Mesothelial cell of epicardium (in vitro differentiated cells): ENCODE measurements around the gene ZNF2. TPM values are rescaled to one million over a fixed set of nuclear protein-coding genes. Genes with fewer than 3 reads are reported as not detected.

Experiments used
- DNase-seq, 2 experiments: peaks; one replicate each; pipeline ENCODE4 v3.0.0; 2021; ENCODE audit warnings: low spot score in 2 of 2; ENCODE audit not compliant: unreplicated experiment in 2 of 2
- H3K27ac Mint-ChIP-seq: 2 replicates; pipeline ENCODE4 v1.8.0; 2021; ENCODE audit warnings: mixed read lengths
- H3K27me3 Mint-ChIP-seq: 2 replicates; pipeline ENCODE4 v1.8.0; 2021; ENCODE audit warnings: low read depth, mixed read lengths
- H3K36me3 Mint-ChIP-seq: 2 replicates; pipeline ENCODE4 v1.8.0; 2021; ENCODE audit warnings: mixed read lengths
- H3K4me1 Mint-ChIP-seq: 2 replicates; pipeline ENCODE4 v1.8.0; 2021; ENCODE audit warnings: mixed read lengths
- H3K4me3 Mint-ChIP-seq: 2 replicates; pipeline ENCODE4 v1.8.0; 2021; ENCODE audit warnings: mild to moderate bottlenecking, moderate library complexity, mixed read lengths
- H3K9me3 Mint-ChIP-seq: 2 replicates; pipeline ENCODE4 v1.8.0; 2021; ENCODE audit warnings: mixed read lengths
- CTCF ChIP-seq: fragments of 200-600 bp; sonication (generic); IDR thresholded peaks from one replicate; pipeline ENCODE4 v1.5.0; 2021; ENCODE audit warnings: antibody characterized with exemption; ENCODE audit not compliant: unreplicated experiment
- total RNA-seq: library from RNA; stranded (reverse); gene quantifications from 3 replicates; pipeline ENCODE4 v1.2.1, GENCODE V29; 2021

Gene ZNF2
- total RNA-seq: 5.9 to 6.2 TPM (median 6.2 TPM) in 3 replicates

GRCh38 chr2:95165371-95166064 lies at the start of gene ZNF2:
TSS of gene ZNF2 (plus strand) at chr2:95165809. CDS start at chr2:95176227, 10,418 bp downstream.
- peak within 1 kb of the TSS; percentile 95 for H3K27ac Mint-ChIP-seq
- peak; percentile 95 to 97 for DNase-seq
- no peaks in the 10 kb centered on the region for H3K27me3 Mint-ChIP-seq
- TF ChIP-seq CTCF: no peak
- peak within 1 kb of the TSS; percentile 94 for H3K4me3 Mint-ChIP-seq
- no peaks in the 10 kb centered on the region for H3K36me3 Mint-ChIP-seq
- peaks cover 27% of the 10 kb centered on the region for H3K4me1 Mint-ChIP-seq
- no peaks in the 10 kb centered on the region for H3K9me3 Mint-ChIP-seq

- Mint-ChIP-seq H3K4me3 (peak overlapping the region; percentile 97), H3K36me3 (peaks cover 4% of the 10 kb centered on the region), H3K9me3 (no peaks in the 10 kb centered on the region), H3K4me1 (peaks cover 29% of the 10 kb centered on the region), H3K27me3 (peaks cover 2% of the 10 kb centered on the region), H3K27ac (peak overlapping the region; percentile 92)
- DNase-seq: no peak
- TF ChIP-seq CTCF: no peak
Measured at GRCh38 chr2:95121093-95121406, 44.6 kb upstream of the ZNF2 start.

- H3K27me3 Mint-ChIP-seq: peaks cover 2% of the 10 kb centered on the region
Measured at GRCh38 chr2:95121407-95122196, 44.0 kb upstream of the ZNF2 start, which contains the start of gene MRPS5. TSS of gene MRPS5 (minus strand) at chr2:95121808. CDS start at chr2:95121791, 17 bp downstream.

GRCh38 chr2:95122197-95122551 lies 43.4 kb upstream of the ZNF2 start:
- no peaks in the 10 kb centered on the region for H3K9me3 Mint-ChIP-seq
- peak overlapping the region; percentile 97 for H3K4me3 Mint-ChIP-seq
- H3K27ac Mint-ChIP-seq: peak overlapping the region; percentile 93
- TF ChIP-seq CTCF: no peak
- peaks cover 29% of the 10 kb centered on the region for H3K4me1 Mint-ChIP-seq
- DNase-seq: no peak
- H3K36me3 Mint-ChIP-seq: peaks cover 3% of the 10 kb centered on the region
- H3K27me3 Mint-ChIP-seq: peaks cover 2% of the 10 kb centered on the region

More at GRCh38 chr2:95121407-95122196, 44.0 kb upstream of the ZNF2 start, which contains the start of gene MRPS5:
- TF ChIP-seq CTCF: no peak
- H3K9me3 Mint-ChIP-seq: no peaks in the 10 kb centered on the region
- peaks cover 4% of the 10 kb centered on the region for H3K36me3 Mint-ChIP-seq
- H3K4me1 Mint-ChIP-seq: peaks cover 29% of the 10 kb centered on the region
- DNase-seq: peak; percentile 76 to 90
- peak within 1 kb of the TSS; percentile 93 for H3K27ac Mint-ChIP-seq
- peak within 1 kb of the TSS; percentile 97 for H3K4me3 Mint-ChIP-seq

GRCh38 chr2:95138702-95139101 lies 26.9 kb upstream of the ZNF2 start:
- no peak for TF ChIP-seq CTCF
- H3K9me3 Mint-ChIP-seq: peaks cover 70% of the 10 kb centered on the region

More at GRCh38 chr2:95138702-95139101, 26.9 kb upstream of the ZNF2 start:
- no peak for DNase-seq
- Mint-ChIP-seq H3K4me1 (no peaks in the 10 kb centered on the region), H3K27me3 (no peaks in the 10 kb centered on the region), H3K4me3 (no peak overlapping the region), H3K36me3 (peaks cover 57% of the 10 kb centered on the region), H3K27ac (no peak overlapping the region)
